ENCODE measurements around the gene YES1. TPM values are rescaled to one million over a fixed set of nuclear protein-coding genes. Genes with fewer than 3 reads are reported as not detected.

YES1 gene
- total and polyA plus RNA-seq, 2 of the 13 experiments (the other 11 are each of a cell fraction or from before 2014, with no cell fraction given) = 17.2 to 70.8 TPM

GRCh38 chr18:832085-832681 lies 20.1 kb upstream of the YES1 start (continued):
- TF ChIP-seq ELK4 (CRISPR knock-in tag; IDR thresholded peaks at IDR 0.05; ENCODE audit: borderline replicate concordance) = no peak
- TF ChIP-seq ATF4 (CRISPR knock-in tag; IDR thresholded peaks at IDR 0.05) = peak in 1 of 2 experiments; percentile 13; a peak in 1 of 4 replicates
- TF ChIP-seq RAD51 (IDR thresholded peaks at IDR 0.05; ENCODE audit: borderline replicate concordance) = no peak
- TF ChIP-seq ZBTB25 (CRISPR knock-in tag; IDR thresholded peaks at IDR 0.05) = 0 out of 2 replicates have a peak, but pooled peaks have one; percentile 19
- TF ChIP-seq ARNT (IDR thresholded peaks at IDR 0.05) = no peak
- TF ChIP-seq GTF2F1 (IDR thresholded peaks at IDR 0.05; ENCODE audit: low read length) = no peak
- TF ChIP-seq ZNF614 (CRISPR knock-in tag; IDR thresholded peaks at IDR 0.05; ENCODE audit: borderline replicate concordance) = peak; percentile 91; the same call in 1 of the 2 replicates
- TF ChIP-seq CHCHD3 (CRISPR knock-in tag; IDR thresholded peaks at IDR 0.05) = no peak
- TF ChIP-seq U2AF1 (optimal IDR thresholded peaks at IDR 0.05; ENCODE audit: low read depth, low read length) = no peak
- TF ChIP-seq ZNF143 (CRISPR knock-in tag; IDR thresholded peaks at IDR 0.05) = no peak
- TF ChIP-seq TBX3 (IDR thresholded peaks at IDR 0.05; ENCODE audit: borderline replicate concordance) = peak; percentile 14; the same call in 1 of the 2 replicates
- TF ChIP-seq TFE3 (CRISPR knock-in tag; IDR thresholded peaks at IDR 0.05) = peak; percentile 58; the same call in 1 of the 2 replicates
- TF ChIP-seq SRSF1 (optimal IDR thresholded peaks at IDR 0.05; ENCODE audit: low read depth, low read length) = no peak
- no peak for TF ChIP-seq ZNF468 (CRISPR knock-in tag; IDR thresholded peaks at IDR 0.05)
- TF ChIP-seq FOXA1 (IDR thresholded peaks at IDR 0.05) = no peak
- TF ChIP-seq FOXA1 (CRISPR knock-in tag; IDR thresholded peaks at IDR 0.05) = peak; percentile 32; the same call in 1 of the 2 replicates
- peak; percentile 45; the same call in 1 of the 2 replicates for TF ChIP-seq ZFP90 (CRISPR knock-in tag; IDR thresholded peaks at IDR 0.05; ENCODE audit: borderline replicate concordance)
- TF ChIP-seq PRDM4 (CRISPR knock-in tag; IDR thresholded peaks at IDR 0.05; ENCODE audit: borderline replicate concordance) = no peak
- TF ChIP-seq ZNF629 (CRISPR knock-in tag; conservative IDR thresholded peaks at IDR 0.05) = peak; percentile 46; the same call in 1 of the 2 replicates
- no peak for TF ChIP-seq PLRG1 (conservative IDR thresholded peaks at IDR 0.05)

All from HepG2 (cell line).